Kidney tubule cell (primary cell): ENCODE data around the gene CACUL1.
"Not testable (repeated sequence)": the region's sequence is repeated elsewhere in the genome, so short reads cannot be mapped to it uniquely, and the experiment has no call there.

Experiments used
- DNase-seq: peaks from one replicate; pipeline ENCODE4 v3.0.0-alpha.2; 2018; ENCODE audit warnings: low spot score

Gene CACUL1

GRCh38 chr10:118754556-118755423, at the start of gene CACUL1:
TSS of gene CACUL1 (minus strand) at chr10:118754970. CDS start at chr10:118754762, 208 bp downstream.
- DNase-seq, result peak; percentile 100

GRCh38 chr10:118804262-118804773, 49.5 kb upstream of the CACUL1 start:
- DNase-seq, result no peak

DNA sequence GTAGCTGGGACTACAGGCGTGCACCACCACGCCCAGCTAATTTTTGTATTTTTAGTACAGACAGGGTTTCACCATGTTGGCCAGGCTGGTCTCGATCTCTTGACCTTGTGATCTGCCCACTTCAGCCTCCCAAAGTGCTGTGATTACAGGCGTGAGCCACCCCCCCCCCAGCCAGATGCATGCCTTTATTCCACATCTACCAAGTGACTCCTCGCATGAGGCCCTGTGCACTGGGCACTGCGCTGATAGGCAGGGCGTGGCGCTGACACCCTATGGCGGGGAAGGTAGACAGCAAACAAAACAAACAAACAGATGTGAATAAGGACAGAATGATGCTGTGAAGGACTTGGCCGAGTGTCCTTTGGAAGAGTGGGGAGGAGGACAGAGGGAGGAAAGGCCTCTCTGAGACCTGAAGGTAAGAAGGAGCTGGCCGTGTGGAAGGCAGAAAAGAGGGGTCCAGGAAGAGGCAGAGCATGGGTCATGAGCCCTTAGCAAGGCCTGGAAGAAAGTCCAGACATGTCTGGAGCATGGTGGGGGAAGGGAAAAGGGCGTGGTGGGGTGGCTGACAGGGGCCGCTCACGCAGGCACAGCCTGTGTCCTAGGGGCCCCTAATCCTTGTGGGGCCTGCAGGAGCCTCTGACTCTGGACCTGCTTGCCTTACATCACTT, 47.5 kb upstream of the CACUL1 start:
- DNase-seq, result no peak

DNA sequence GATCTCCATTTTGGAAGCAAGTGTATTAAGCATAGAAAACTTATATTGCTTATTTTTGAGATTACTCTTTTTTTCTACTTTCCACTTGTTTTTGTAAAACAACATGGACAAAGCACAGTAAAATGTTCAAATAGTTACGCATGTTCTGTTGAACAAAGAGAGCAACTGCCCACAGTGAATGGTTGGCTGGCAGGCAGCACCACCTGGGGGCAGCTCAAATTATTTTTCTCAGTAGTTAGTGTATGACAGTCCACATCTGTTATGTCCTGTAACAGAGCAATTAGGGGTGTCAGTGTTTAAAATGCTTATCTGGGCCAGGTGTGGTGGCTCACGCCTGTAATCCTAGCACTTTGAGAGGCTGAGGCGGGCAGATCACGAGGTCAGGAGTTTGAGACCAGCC, 46.1 kb upstream of the CACUL1 start:
- DNase-seq, result peak; percentile 34

- DNase-seq, result peak; percentile 81
Measured at GRCh38 chr10:118799777-118800176, 45.0 kb upstream of the CACUL1 start.

DNA sequence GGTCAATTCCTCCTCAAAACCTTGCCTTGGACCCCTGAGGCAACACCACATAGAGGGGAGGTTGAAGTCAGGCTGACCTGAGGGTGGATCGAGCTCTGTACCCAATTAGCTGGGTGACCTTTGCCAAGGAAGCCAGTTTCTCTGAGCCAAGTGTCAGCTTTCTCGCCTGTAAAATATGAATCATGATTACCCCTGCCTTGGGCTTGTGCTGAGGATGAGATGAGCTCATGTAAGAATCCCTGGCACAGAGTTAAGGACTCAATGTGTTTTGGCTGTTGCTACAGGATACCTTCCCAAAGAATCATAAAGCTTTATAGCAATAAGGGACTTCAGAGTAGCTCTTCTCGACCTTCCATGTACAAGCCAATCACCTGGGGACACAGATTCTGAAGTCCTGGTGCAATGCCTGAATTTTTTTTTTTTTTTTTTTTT, 43.5 kb upstream of the CACUL1 start:
- peak; percentile 90 for DNase-seq

GRCh38 chr10:118794971-118795370, 40.2 kb upstream of the CACUL1 start:
- DNase-seq, result not testable (repeated sequence)

GRCh38 chr10:118793545-118793944, 38.8 kb upstream of the CACUL1 start:
- DNase-seq, result no peak

DNA sequence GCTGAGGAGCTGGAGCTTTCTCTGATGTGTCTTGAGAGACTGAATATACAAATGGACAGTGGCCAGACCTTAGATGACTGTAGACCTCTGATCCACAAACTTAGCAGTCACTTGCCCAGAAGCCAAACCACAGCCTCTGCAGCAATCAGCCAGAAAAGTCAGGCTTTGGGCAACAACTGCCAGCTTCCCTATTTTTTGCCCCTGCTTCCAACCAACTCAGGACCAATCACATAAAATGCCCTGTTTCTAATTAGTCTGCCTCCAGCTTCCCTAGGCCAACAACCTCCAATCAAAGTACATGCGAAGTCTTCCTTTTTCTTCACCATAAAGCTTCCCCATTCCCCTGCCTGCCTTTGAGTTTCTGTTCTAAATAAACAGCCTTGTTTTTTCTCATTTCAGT, 37.8 kb upstream of the CACUL1 start:
- DNase-seq, result no peak

GRCh38 chr10:118790058-118790457, 35.3 kb upstream of the CACUL1 start:
- DNase-seq, result no peak

- no peak for DNase-seq
Measured at GRCh38 chr10:118785551-118785950, 30.8 kb upstream of the CACUL1 start.

DNA sequence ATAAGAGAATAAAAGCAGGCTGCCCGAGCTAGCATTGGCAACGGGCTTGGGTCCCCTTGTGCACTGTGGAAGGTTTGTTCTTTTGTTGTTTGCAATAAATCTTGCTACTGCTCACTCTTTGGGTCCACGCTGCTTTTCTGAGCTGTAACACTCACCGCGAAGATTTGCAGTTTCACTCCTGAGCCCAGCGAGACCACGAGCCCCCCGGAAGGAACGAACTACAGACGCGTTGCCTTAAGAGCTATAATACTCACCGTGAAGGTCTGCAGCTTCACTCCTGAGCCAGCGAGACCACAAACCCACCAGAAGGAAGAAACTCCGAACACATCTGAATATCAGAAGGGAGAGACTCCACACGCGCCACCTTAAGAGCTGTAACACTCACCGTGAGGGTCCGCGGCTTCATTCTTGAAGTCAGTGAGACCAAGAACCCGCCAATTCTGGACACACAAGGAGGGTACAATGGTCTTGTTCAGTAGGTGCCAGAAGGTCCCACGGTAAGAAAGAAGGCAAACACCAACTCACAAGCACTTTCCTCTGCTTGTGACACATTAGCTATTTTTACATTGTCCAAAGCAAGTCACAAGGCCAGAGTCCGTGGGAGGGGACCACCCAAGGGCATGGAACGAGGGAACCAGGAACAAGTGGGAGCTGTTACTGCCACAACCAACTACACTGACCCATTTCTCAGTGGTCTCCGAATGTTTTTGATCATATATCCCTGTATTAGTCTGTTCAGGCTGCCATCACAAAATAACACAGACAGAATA, 29.2 kb upstream of the CACUL1 start:
- DNase-seq, result no peak

- not testable (repeated sequence) for DNase-seq
Measured at GRCh38 chr10:118782916-118783465, 28.2 kb upstream of the CACUL1 start.

GRCh38 chr10:118781541-118781940, 26.8 kb upstream of the CACUL1 start:
- no peak for DNase-seq

GRCh38 chr10:118778727-118779126, 24.0 kb upstream of the CACUL1 start:
- no peak for DNase-seq

DNA sequence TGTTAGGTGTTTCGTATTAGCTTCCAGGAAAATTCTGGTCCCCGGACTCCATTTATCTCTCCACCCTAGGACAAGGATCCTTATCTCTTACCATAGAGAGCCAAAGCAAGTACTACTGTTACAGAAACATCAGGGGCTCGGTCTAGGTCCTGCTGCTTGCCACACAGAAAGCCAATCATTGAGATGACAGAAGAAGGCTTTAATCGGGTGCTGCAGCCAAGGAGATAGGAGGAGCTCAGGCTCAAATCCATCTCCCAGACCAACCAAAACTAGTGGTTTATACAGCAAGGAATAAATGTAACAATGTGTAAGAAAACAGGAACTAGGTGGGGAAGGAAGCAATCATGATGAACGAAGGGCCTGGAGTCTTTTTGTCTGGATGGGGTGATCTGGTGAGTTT, 22.2 kb upstream of the CACUL1 start:
- no peak for DNase-seq

DNA sequence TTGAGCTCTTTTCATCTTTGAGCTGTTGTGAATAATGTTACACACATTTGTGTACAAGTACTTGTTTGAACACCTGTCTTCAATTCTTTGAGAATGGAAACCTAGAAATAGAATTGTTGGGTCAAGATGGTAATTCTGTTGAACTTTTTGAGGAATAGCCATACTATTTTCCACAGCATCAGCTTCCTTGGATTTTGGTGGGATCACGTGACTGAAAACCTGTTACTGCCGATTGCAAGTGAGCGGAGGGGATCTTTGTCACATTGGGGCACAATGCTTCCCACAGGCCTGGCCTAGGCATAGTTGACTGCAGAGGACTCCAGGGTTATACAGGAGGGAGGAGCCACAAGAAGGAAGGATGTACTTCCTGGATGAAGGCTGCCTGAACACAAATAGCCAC, 21.3 kb upstream of the CACUL1 start:
- no peak for DNase-seq

DNA sequence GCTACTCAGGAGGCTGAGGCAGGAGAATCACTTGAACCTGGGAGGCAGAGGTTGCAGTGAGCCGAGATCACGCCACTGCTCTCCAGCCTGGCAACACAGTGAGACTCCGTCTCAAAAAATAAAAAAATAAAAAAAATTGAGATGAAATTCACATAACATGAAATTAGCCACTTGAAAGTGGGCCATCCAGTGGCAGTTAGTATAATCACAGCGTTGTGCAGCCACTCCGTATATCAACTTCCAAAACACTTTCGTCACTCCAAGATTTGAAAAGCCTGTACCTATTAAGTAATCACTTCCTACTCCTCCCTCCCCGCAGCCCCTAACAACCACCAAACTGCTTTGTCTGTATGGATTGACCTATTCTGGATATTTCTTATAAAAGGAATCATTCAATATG, 20.7 kb upstream of the CACUL1 start:
- DNase-seq, result no peak

- no peak for DNase-seq
Measured at GRCh38 chr10:118773041-118773440, 18.3 kb upstream of the CACUL1 start.

GRCh38 chr10:118771976-118772375, 17.2 kb upstream of the CACUL1 start:
- DNase-seq, result no peak

DNA sequence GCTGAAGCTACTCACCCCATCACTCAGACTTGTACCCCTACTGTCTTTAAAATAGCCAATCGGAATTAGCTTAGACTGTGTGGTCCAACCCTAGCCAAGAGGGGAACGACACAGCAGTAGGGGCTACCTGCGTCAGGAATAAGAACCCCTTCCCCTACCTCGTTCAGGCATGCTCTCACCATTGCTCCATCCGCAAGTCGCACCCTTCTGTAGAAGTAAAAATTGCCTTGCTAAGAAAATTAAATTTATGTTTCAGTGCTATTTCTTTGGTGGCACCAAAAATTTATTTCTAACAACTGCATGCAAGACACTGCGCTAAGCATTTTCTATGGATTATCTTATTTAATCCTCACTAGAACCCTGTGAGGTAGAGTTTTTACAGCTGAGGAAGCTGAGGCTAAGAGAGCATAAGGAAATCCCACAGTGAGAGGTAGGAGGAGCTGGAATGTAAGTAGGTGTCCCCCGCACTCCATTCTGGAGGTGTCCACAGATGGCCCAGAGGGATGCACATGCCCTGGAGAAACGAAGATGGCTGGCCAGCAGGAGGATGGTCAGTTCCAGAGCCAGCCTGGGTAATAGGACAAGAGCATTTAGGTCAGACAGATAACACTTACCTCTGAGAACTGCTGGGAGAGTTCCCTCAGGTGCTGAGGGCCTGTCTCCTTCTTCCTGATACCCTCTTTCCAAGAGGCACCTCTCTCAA, 15.3 kb upstream of the CACUL1 start:
- DNase-seq, result no peak
